Prostate gland (tissue), 2 donors: ENCODE data around the gene GABBR2.

Experiments used
- CTCF ChIP-seq, 4 experiments: fragments of 200-600 bp in 2 of 4; fragments of 450-650 bp in 2 of 4; sonication (generic) in 2 of 4; IDR thresholded peaks; 1 replicate in 3 of 4; 2 replicates in 1 of 4; pipeline ENCODE4 v1.5.1; 2016 to 2019; ENCODE audit warnings: antibody characterized with exemption in 4 of 4, mild to moderate bottlenecking in 2 of 4, moderate library complexity in 2 of 4
- POLR2A ChIP-seq: fragments of 450-650 bp; IDR thresholded peaks from one replicate; pipeline ENCODE4 v1.6.1; 2016; ENCODE audit warnings: antibody characterized with exemption, mild to moderate bottlenecking
- POLR2AphosphoS5 ChIP-seq: sonication (generic); formaldehyde crosslinking; IDR thresholded peaks from one replicate; pipeline ENCODE4 v1.6.1; 2017; ENCODE audit warnings: antibody characterized with exemption

- TF ChIP-seq CTCF (IDR thresholded peaks at IDR 0.05), result no peak
- no peak for TF ChIP-seq POLR2A
- no peak for TF ChIP-seq POLR2AphosphoS5
These were observed 257.2 kb downstream of the GABBR2 start for GRCh38 chr9:98451576-98451975.
